GM12864 (cell line): Measurements from ENCODE around the gene MMP28.

ENCODE experiments used
- DNase-seq: peaks from one replicate; pipeline ENCODE4 v3.0.0-alpha.2; 2011; ENCODE audit warnings: low read depth
- H3K4me3 ChIP-seq: 2 replicates; pipeline ENCODE4 v1.5.1; 2011; ENCODE audit warnings: mild to moderate bottlenecking, low read depth, low read length, control low read depth
- CTCF ChIP-seq: IDR thresholded peaks from 2 replicates; pipeline ENCODE4 v1.5.1; 2011; ENCODE audit warnings: low read depth, mild to moderate bottlenecking, moderate library complexity, low read length, control low read depth, inconsistent platforms; ENCODE audit errors: missing control alignments

Gene MMP28

GRCh38 chr17:35766903-35767510 lies 28.4 kb downstream of the MMP28 start:
- H3K4me3 ChIP-seq = no peak overlapping the region
- DNase-seq = no peak
- TF ChIP-seq CTCF = peak; percentile 44

GRCh38 chr17:35766489-35766877 lies 29.0 kb downstream of the MMP28 start:
- H3K4me3 ChIP-seq = no peak overlapping the region
- no peak for TF ChIP-seq CTCF
- DNase-seq = no peak

GRCh38 chr17:35765756-35766488 lies 29.5 kb downstream of the MMP28 start:
- no peak for TF ChIP-seq CTCF
- DNase-seq = no peak
- H3K4me3 ChIP-seq = no peak overlapping the region

- no peak for TF ChIP-seq CTCF
- no peak overlapping the region for H3K4me3 ChIP-seq
- no peak for DNase-seq
Measured at GRCh38 chr17:35765086-35765710, 30.2 kb downstream of the MMP28 start.

- peak; percentile 60 for DNase-seq
- peak overlapping the region; percentile 61 for H3K4me3 ChIP-seq
- TF ChIP-seq CTCF = peak; percentile 97
Measured at GRCh38 chr17:35764123-35764991, 31.1 kb downstream of the MMP28 start.

GRCh38 chr17:35763767-35764122 lies 31.7 kb downstream of the MMP28 start:
- peak overlapping the region; percentile 61; the same call in 1 of the 2 replicates for H3K4me3 ChIP-seq
- TF ChIP-seq CTCF = no peak
- DNase-seq = no peak
